H1 (cell line): ENCODE results near the gene TMEM273. TPM values are rescaled to one million over a fixed set of nuclear protein-coding genes. Genes with fewer than 3 reads are reported as not detected.

ENCODE experiments used
- CTCF ChIA-PET: fragments of 300-600 bp; sonication (Branson Sonifier 250); formaldehyde crosslinking; loops from one replicate; lab custom pipeline; 2021; ENCODE audit not compliant: partially characterized antibody; lab: Charles Lee
- POLR2A ChIA-PET: fragments of 300-600 bp; sonication (Branson Sonifier 250); formaldehyde crosslinking; loops from one replicate; lab custom pipeline; 2021; ENCODE audit warnings: inconsistent platforms; ENCODE audit not compliant: partially characterized antibody; lab: Charles Lee
- DNase-seq, 2 experiments: peaks; one replicate each; pipeline versions ENCODE4 v3.0.0 to v3.0.0-alpha.2; 2010 to 2022; ENCODE audit warnings: low spot score in 2 of 2, low read depth in 1 of 2, mixed read lengths in 1 of 2
- FAIRE-seq: peaks from 2 replicates; lab custom pipeline; 2011; peaks lifted over from hg19 to GRCh38; lab: Jason Lieb, UNC
- H2AFZ ChIP-seq: 2 replicates; pipeline ENCODE4 v1.8.1; 2012; ENCODE audit warnings: low read length, inconsistent platforms
- H2AK5ac ChIP-seq: 2 replicates; pipeline ENCODE4 v1.6.1; 2013; ENCODE audit warnings: low read depth, low read length
- H2BK120ac ChIP-seq: replicated peaks from 2 replicates; pipeline ENCODE3; 2013; ENCODE audit warnings: low read depth, low read length, inconsistent platforms
- H2BK12ac ChIP-seq: 2 replicates; pipeline ENCODE4 v1.6.1; 2013; ENCODE audit warnings: low read depth, low read length
- H2BK15ac ChIP-seq: 2 replicates; pipeline ENCODE4 v1.6.1; 2013; ENCODE audit warnings: low read length
- H2BK20ac ChIP-seq: 2 replicates; pipeline ENCODE4 v1.6.1; 2013; ENCODE audit warnings: low read length
- H2BK5ac ChIP-seq: 2 replicates; pipeline ENCODE4 v1.6.1; 2013; ENCODE audit warnings: low read depth, low read length
- H3K14ac ChIP-seq: 2 replicates; pipeline ENCODE4 v1.6.1; 2013; ENCODE audit warnings: inconsistent platforms; ENCODE audit not compliant: insufficient read length
- H3K18ac ChIP-seq: 2 replicates; pipeline ENCODE4 v1.6.1; 2013; ENCODE audit warnings: low read length; ENCODE audit errors: extremely low read depth
- H3K23ac ChIP-seq: 2 replicates; pipeline ENCODE4 v1.6.1; 2013; ENCODE audit warnings: inconsistent platforms; ENCODE audit not compliant: insufficient read length
- H3K23me2 ChIP-seq: 2 replicates; pipeline ENCODE4 v1.6.1; 2013; ENCODE audit warnings: low read depth, low read length
- H3K27ac ChIP-seq: 2 replicates; pipeline ENCODE4 v1.6.1; 2011; ENCODE audit warnings: low read depth, low read length, inconsistent platforms
- H3K27me3 ChIP-seq, 4 experiments: replicated peaks in 1 of 4; 1 replicate in 1 of 4; 2 replicates in 3 of 4; pipeline versions ENCODE4 v1.6.1 to v1.8.1; 2011 to 2013; ENCODE audit warnings: low read length in 3 of 4, mild to moderate bottlenecking in 3 of 4, inconsistent platforms in 2 of 4, mixed read lengths in 2 of 4, moderate library complexity in 1 of 4; ENCODE audit not compliant: control insufficient read depth in 3 of 4, insufficient read depth in 3 of 4; ENCODE audit errors: extremely low read depth in 1 of 4
- H3K36me3 ChIP-seq, 4 experiments: 2 replicates each; pipeline versions ENCODE4 v1.6.1 to v1.8.1; 2011 to 2013; ENCODE audit warnings: mild to moderate bottlenecking in 4 of 4, low read length in 3 of 4, moderate library complexity in 2 of 4, control low read depth in 1 of 4, inconsistent platforms in 1 of 4; ENCODE audit not compliant: insufficient read depth in 4 of 4, control insufficient read depth in 2 of 4
- H3K4ac ChIP-seq: replicated peaks from 2 replicates; pipeline ENCODE3; 2013; ENCODE audit warnings: low read length, low read depth, mixed read lengths, inconsistent platforms; ENCODE audit not compliant: insufficient read length
- H3K4me1 ChIP-seq, 4 experiments: replicated peaks in 1 of 4; 1 replicate in 1 of 4; 2 replicates in 3 of 4; pipeline versions ENCODE4 v1.6.1 to v1.8.1; 2011 to 2013; ENCODE audit warnings: low read length in 3 of 4, inconsistent platforms in 2 of 4, mixed read lengths in 1 of 4; ENCODE audit not compliant: insufficient read depth in 4 of 4, control insufficient read depth in 3 of 4
- H3K4me2 ChIP-seq, 2 experiments: 2 replicates each; pipeline versions ENCODE4 v1.6.1 to v1.8.1; 2011 to 2013; ENCODE audit warnings: low read depth in 2 of 2, low read length in 2 of 2, control low read depth in 1 of 2, inconsistent platforms in 1 of 2, mild to moderate bottlenecking in 1 of 2; ENCODE audit not compliant: insufficient read depth in 1 of 2
- H3K4me3 ChIP-seq, 4 experiments: fragments of 200-600, 300-600 bp in 1 of 4; sonication (generic), shearing (Covaris generic), sonication (Bioruptor Twin) in 1 of 4; 2 replicates each; pipeline versions ENCODE4 v1.5.1 to v1.8.1; 2011 to 2016; ENCODE audit warnings: low read length in 4 of 4, low read depth in 3 of 4, control low read depth in 2 of 4, inconsistent platforms in 2 of 4, mild to moderate bottlenecking in 2 of 4, mixed read lengths in 1 of 4, moderate library complexity in 1 of 4; ENCODE audit not compliant: insufficient read depth in 2 of 4; ENCODE audit errors: extremely low read depth in 1 of 4
- H3K56ac ChIP-seq: replicated peaks from 2 replicates; pipeline ENCODE3; 2013; ENCODE audit warnings: low read depth, mild to moderate bottlenecking, mixed read lengths, low read length, inconsistent platforms; ENCODE audit not compliant: insufficient read length
- H3K79me1 ChIP-seq: 2 replicates; pipeline ENCODE4 v1.6.1; 2013; ENCODE audit warnings: low read depth, low read length, control low read depth
- H3K79me2 ChIP-seq, 2 experiments: 2 replicates each; pipeline versions ENCODE4 v1.6.1 to v1.8.1; 2012 to 2013; ENCODE audit warnings: low read length in 2 of 2, mild to moderate bottlenecking in 2 of 2, inconsistent platforms in 1 of 2; ENCODE audit not compliant: insufficient read depth in 2 of 2, control insufficient read depth in 1 of 2
- H3K9ac ChIP-seq, 4 experiments: replicated peaks in 1 of 4; 1 replicate in 1 of 4; 2 replicates in 3 of 4; pipeline versions ENCODE4 v1.6.1 to v1.8.1; 2011 to 2013; ENCODE audit warnings: low read depth in 3 of 4, low read length in 3 of 4, control low read depth in 2 of 4, mild to moderate bottlenecking in 2 of 4, moderate library complexity in 2 of 4, inconsistent platforms in 1 of 4; ENCODE audit errors: extremely low read depth in 1 of 4
- H3K9me3 ChIP-seq, 2 experiments: 2 replicates each; pipeline versions ENCODE4 v1.6.1 to v1.8.1; 2012 to 2013; ENCODE audit warnings: mild to moderate bottlenecking in 2 of 2, moderate library complexity in 2 of 2, control low read depth in 1 of 2, inconsistent platforms in 1 of 2, low read depth in 1 of 2, low read length in 1 of 2, mixed read lengths in 1 of 2; ENCODE audit not compliant: insufficient read depth in 2 of 2
- H4K20me1 ChIP-seq, 2 experiments: replicated peaks in 1 of 2; 2 replicates each; pipeline versions ENCODE3 to v1.8.1; 2011 to 2013; ENCODE audit warnings: inconsistent platforms in 2 of 2, low read length in 2 of 2, mild to moderate bottlenecking in 1 of 2; ENCODE audit not compliant: insufficient read depth in 2 of 2, control insufficient read depth in 1 of 2
- H4K5ac ChIP-seq: 2 replicates; pipeline ENCODE4 v1.6.1; 2013; ENCODE audit warnings: low read length, low read depth, mixed read lengths, inconsistent platforms; ENCODE audit not compliant: insufficient read length
- H4K8ac ChIP-seq: 2 replicates; pipeline ENCODE4 v1.8.0; 2013; ENCODE audit warnings: mild to moderate bottlenecking, moderate library complexity, low read length, inconsistent platforms; ENCODE audit not compliant: insufficient read depth; ENCODE audit errors: extremely low read depth
- H4K91ac ChIP-seq: replicated peaks from 2 replicates; pipeline ENCODE3; 2013; ENCODE audit warnings: low read length, mixed read lengths, inconsistent platforms; ENCODE audit not compliant: insufficient read length
- TBP ChIP-seq: IDR thresholded peaks from 2 replicates; pipeline ENCODE4 v1.6.1; 2011; ENCODE audit warnings: low read depth, low read length, improper control_type of control experiment
- TEAD4 ChIP-seq: IDR thresholded peaks from 2 replicates; pipeline ENCODE4 v1.6.1; 2012; ENCODE audit warnings: low read depth, low read length, inconsistent platforms, mixed read lengths
- YY1 ChIP-seq: IDR thresholded peaks from 2 replicates; pipeline ENCODE4 v1.6.1; 2011; ENCODE audit warnings: low read depth, mild to moderate bottlenecking, low read length
- WGBS, 2 experiments: shearing (Covaris generic) in 1 of 2; methylation state at CpG; one replicate each; pipeline versions ENCODE4 v1.1.6 to v1.1.7; 2013 to 2015; ENCODE audit warnings: low lambda C conversion rate in 2 of 2, mixed read lengths in 2 of 2, inconsistent platforms in 1 of 2, low coverage in 1 of 2, missing lambda C conversion rate in 1 of 2; ENCODE audit not compliant: insufficient replicate concordance in 2 of 2, insufficient coverage in 1 of 2, insufficient read length in 1 of 2; ENCODE audit errors: extremely low coverage in 1 of 2, missing lambda C conversion rate in 1 of 2; 5-methylcytosine and 5-hydroxymethylcytosine counted together
- polyA plus RNA-seq, 7 experiments: library from polyadenylated mRNA; depleted of rRNA in 3 of 7; stranded (reverse) in 5 of 7; unstranded in 2 of 7; fragments of >200 nt in 5 of 7; fragments of 200-250 nt in 2 of 7; gene quantifications; 1 replicate in 5 of 7; 2 replicates in 1 of 7; 4 replicates in 1 of 7; pipeline versions ENCODE4 v1.2.1 to v1.2.3, GENCODE V29; 2011 to 2013; ENCODE audit warnings: missing spikeins in 2 of 7, mixed read lengths in 2 of 7
- total RNA-seq: library from RNA; stranded (reverse); fragmentation: NEBNext Ultra II Directional; extraction: Animal tissue kit (Norgen Biotek cat#: 25700); gene quantifications from 2 replicates; pipeline ENCODE4 v1.2.1, GENCODE V29; 2021

TMEM273 gene
- total and polyA plus RNA-seq, 2 of the 8 experiments (the other 6 are each of a cell fraction or from before 2014, with no cell fraction given) = not detected

- no peaks in the 10 kb centered on the region for H3K36me3 ChIP-seq
- no peak overlapping the region for H3K27ac ChIP-seq
- no peak overlapping the region for H3K4me3 ChIP-seq
- no peak for TF ChIP-seq TBP
- TF ChIP-seq TEAD4 = no peak
- no peak for TF ChIP-seq YY1
Observed at GRCh38 chr10:49129376-49129775, 58.8 kb downstream of the TMEM273 start.

More at GRCh38 chr10:49129376-49129775, 58.8 kb downstream of the TMEM273 start:
- Histone ChIP-seq H3K27me3 (no peaks in the 10 kb centered on the region), H3K4ac (no peak overlapping the region), H3K18ac (no peak overlapping the region), H3K9me3 (0 out of 4 replicates have a peak, but pooled peaks cover 0 to 1% of the 10 kb centered on the region in 2 experiments), H3K4me2 (no peak overlapping the region), H2AK5ac (no peak overlapping the region), H3K23me2 (no peaks in the 10 kb centered on the region), H3K56ac (no peak overlapping the region), H3K9ac (no peak overlapping the region), H2BK120ac (no peak overlapping the region), H2AFZ (no peak overlapping the region), H2BK12ac (no peak overlapping the region), H3K79me2 (no peaks in the 10 kb centered on the region), H4K91ac (no peak overlapping the region), H2BK5ac (no peak overlapping the region), H3K4me1 (no peaks in the 10 kb centered on the region), H3K14ac (no peak overlapping the region), H2BK20ac (no peak overlapping the region), H4K8ac (no peak overlapping the region), H4K20me1 (no peaks in the 10 kb centered on the region), H3K79me1 (no peaks in the 10 kb centered on the region), H3K23ac (no peak overlapping the region), H4K5ac (no peak overlapping the region), H2BK15ac (no peak overlapping the region)
- CTCF ChIA-PET = interaction anchor here (1.7 to 2.6 kb wide), 2 partner anchors 32 to 35 kb away, joined by 5 to 12 read pairs; no protein-coding TSS in a partner anchor
- DNase-seq = no peak
- WGBS, 2 experiments = 100% methylated on average over 1 of the region's 1 CpG; no CpG with 5 or more reads in 1 of the 2 experiments
- FAIRE-seq = no peak
- POLR2A ChIA-PET = no interaction called here
